ENCODE measurements around the gene EVPL.
A peak's percentile ranks its signal among the peaks of the same experiment; 100 is the strongest.
"Not testable (repeated sequence)": the region's sequence is repeated elsewhere in the genome, so short reads cannot be mapped to it uniquely, and the experiment has no call there.

The EVPL gene

DNA sequence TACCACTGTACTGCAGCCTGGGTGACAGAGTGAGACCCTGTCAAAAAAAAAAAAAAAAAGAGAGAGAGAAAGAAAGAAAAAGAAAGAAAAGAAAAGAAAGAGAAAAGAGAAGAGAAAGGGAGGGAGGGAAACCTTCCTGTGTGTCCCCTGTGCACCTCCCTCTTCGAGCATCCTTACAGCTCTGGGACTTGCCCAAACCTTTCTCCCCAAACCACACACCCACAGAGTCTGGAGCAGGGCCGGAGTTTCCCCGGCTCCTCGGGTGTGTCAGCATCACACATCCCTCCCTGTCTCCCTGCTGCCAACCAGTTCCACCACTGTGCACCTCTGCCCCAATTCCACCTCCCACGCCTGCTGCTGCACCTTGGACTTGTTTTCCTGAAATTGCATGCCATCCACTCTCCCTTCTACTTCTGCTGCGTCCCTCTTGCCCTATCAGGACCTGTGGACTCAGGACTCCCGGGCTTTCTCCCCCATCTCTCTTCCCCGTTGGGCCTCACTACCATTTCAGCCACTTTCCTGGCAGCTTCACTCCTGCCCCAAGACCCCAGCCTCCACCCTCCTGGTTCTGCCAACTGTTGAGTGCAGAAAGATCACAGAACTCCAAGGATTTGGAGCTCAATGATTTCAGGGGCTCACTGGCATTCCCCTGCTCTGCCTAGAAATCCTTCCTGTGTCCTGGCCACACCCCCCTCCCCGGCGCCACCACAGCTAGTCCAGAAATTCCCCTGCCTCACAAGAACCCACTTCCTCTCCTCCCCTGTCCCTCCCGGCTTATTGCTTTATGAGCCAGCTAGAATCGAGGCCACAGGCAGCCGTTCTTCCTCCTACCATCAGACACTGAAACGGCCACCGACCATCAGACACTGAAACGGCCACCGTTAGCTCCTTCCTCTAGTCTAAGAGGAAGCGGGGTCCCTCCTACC, 30.2 kb downstream of the EVPL start:
- peak in 1 of 14 donors; percentile 10 for DNase-seq

DNA sequence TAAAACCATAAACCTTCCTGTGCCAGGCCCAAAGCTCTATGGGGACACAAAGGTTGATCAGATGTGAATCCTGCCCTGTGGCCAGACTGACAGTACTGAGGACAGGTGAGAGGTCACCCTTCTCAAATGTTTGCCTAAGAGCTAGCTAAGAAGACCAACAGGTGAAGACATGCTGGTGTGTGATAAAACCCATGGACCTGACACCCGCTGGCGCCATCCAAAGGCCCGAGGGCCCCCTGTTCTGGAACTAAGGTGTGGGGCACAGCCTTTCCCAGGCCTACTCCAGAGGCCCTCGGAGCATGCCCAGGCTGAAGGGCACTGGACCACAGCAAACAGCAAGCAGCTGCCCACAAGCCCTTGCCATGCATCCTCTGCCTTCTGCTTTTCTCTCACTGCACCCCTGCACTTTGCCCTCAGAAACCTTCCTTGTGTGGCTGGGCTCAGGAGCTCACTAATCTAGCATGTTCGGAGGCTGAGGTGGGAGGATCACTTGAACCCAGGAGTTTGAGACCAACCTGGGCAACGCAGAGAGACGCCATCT, 31.7 kb downstream of the EVPL start:
- no peak for DNase-seq

DNA sequence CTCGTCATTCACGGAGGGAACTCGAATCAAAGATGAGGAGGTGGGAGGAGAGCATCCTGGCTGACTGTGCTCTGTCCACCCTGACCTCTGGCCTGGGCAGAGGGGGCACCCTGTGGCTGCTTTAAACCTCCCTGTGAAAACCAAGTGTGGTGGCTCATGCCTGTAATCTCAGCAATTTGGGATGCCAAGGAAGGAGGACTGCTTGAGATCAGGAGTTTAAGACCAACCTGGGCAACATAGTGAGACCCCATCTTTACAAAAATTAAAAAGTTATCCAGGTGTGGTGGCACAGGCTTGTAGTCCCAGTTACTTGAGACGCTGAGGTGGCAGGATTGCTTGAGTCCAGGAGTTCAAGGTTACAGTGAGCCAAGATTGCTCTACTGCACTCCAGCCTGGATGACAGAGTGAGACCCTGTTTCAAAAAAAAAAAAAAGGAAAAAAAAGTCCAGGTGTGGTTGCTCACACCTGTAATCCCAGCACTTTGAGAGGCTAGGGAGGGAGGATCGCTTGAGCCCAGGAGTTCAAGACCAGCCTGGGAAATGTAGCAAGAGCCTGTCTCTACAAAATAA, 32.2 kb downstream of the EVPL start:
- no peak for DNase-seq

DNA sequence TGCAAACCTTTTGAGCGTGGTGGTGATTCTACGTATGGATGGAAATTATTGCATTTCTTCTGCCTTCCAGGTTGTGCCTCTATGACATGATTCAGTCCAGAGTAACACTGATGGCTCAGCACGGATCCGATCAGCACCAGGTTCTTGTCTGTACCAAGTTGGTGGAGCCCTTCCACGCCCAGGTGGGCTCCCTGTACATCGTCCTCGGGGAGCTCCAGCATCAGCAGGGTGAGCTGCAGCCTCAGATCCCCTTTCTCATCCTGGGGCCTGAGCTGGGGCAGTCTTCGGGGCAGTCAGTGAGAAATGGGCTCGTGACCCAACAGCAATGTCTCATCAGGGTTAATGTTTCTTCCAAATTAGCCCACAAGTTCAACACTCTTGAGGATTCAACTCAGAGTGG, 35.7 kb downstream of the EVPL start:
- no peak for DNase-seq

DNA sequence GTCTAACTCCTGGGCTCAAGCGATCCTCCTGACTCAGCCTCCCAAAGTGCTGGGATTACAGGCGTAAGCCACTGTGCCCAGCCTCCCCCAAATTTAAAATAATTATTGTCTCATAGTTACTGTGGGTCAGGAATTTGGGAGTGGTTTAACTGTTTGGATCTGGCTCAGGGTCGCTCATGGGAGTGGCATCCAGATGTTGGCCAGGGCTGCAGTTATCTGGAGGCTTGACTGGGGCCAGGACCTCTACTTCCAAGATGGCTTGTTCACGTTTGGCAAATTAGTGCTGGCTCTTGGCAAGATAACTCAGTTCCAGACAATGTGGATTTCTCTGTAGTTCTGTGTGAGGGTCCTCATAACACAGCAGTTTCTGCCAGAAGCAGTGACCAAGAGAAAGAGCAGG, 40.1 kb downstream of the EVPL start:
- no peak for DNase-seq

DNA sequence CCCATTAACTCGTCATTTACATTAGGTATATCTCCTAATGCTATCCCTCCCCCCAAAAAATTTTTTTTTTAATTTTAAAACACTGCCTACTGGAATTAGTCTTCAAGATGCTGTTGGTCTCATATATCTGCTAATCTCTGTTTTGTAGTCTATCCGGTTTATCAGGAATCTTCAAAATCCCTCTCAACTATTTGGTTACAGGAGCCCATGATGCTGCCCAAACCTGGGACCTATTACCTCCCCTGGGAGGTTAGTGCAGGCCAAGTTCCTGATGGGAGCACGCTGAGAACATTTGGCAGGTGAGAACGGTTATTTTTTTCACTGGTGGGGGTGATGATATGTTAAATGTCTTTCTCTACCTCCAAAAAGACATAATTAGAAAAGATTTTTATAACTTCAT, 41.1 kb downstream of the EVPL start:
- DNase-seq = no peak

DNA sequence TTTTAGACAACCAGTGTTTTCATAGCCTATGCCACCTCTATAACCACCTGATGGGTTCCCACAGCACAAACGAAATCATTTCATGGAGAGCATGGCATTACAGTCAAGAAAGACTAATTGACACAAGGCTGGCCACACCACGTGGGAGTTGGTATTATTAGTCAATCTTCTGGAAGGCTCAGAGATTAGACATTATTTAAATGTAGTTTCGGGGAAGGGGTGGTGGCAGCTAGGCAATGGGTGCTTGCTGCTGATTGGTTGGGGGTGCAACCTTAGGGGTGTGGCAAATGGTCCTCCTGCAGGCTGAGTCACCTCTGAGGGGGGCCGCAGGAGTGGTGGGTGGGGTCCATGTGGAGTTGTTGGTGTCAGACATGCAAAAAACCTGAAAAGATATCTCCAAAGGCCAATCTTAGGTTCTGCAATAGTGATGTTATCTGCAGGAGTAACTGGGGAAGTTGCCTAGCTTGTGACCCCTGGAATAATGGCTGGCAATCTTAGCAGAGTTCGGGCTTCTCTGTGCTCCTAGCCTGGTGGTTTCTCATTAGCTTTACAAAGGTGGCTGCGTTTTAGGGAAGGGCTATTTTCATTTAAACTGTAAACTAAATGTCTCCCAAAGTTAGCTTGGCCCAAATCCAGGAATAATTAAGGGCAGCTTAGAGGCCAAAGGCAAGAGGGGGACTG, 43.5 kb downstream of the EVPL start:
- peak in 1 of 14 donors; percentile 24 for DNase-seq

DNA sequence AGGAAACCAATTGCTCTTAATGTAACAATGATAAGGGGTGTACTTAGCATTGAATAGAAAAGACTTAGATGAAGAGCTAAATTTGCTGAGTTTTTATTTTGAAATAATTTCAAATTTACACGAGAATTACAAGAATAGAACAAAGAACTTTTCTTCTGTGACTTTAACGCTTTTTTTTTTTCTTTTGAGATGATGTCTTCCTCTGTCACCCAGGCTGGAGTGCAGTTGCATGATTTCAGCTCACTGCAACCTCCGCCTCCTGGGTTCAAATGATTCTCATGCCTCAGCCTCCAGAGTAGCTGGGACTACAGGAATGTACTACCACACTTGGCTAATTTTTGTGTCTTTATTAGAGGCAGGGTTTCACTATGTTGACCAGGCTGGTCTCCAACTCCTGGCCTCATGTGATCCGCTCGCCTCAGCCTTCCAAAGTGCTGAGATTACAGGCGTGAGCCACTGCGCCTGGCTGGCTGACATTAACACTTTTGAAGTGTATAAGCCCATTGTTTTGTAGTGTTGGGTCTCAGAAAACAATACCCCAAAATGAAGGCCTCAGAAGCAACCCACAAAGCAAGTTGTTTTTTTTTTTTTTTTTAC, 46.0 kb downstream of the EVPL start:
- no peak for DNase-seq

DNA sequence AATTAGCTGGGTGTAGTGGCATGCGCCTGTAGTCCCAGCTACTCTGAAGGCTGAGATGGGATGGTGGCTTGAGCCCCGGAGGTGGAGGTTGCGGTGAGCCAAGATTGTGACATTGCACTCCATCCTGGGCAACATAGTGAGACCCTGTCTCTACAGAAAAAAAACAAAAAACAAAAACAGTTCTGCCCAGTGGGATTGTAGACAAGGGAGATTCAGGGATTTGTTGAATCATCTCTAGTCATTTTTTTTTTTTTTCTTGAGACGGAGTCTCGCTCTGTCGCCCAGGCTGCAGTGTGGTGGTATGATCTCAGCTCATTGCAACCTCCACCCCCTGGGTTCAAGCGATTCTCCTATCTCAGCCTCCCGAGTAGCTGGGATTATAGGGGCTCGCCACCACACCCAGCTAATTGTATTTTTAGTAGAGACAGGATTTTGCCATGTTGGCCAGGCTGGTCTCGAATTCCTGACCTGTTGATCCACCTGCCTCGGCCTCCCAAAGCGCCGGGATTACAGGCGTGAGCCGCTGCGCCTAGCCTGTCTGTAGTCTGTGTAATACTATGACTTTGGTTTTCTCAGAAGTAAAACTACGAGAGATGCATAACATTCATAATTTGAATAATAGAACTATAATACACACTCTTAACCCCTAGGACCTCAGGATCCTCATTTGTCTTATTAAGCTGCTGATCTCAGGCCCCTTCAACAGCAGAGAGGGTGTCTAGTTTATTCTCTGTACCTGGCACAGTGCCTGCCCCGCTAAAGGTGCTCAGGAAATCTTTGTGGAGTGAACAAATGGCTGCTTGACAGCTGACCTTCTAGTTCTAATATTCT, 46.7 kb downstream of the EVPL start:
- DNase-seq = no peak

DNA sequence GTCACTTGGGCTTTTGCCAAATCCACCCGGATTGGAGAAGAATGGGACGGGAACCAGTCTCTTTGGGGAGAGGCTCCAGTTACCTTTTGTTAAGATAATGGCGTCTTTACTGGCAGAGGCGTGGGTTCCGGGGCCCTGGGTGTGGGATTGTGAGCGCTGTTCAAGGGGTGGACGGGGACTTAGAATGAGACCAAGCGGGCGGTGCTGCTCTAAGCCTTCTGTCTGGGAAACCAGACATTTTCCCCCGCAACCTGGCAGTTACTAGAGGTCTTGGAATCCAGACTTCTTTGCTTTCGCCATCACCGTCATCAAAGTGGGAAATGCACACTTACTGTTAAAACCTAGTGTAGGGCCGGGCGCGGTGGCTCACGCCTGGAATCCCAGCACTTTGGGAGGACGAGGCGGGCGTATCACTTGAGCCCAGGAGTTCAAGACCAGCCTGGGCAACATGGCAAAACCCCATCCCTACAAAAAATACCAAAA, 47.4 kb downstream of the EVPL start:
- DNase-seq = no peak

DNA sequence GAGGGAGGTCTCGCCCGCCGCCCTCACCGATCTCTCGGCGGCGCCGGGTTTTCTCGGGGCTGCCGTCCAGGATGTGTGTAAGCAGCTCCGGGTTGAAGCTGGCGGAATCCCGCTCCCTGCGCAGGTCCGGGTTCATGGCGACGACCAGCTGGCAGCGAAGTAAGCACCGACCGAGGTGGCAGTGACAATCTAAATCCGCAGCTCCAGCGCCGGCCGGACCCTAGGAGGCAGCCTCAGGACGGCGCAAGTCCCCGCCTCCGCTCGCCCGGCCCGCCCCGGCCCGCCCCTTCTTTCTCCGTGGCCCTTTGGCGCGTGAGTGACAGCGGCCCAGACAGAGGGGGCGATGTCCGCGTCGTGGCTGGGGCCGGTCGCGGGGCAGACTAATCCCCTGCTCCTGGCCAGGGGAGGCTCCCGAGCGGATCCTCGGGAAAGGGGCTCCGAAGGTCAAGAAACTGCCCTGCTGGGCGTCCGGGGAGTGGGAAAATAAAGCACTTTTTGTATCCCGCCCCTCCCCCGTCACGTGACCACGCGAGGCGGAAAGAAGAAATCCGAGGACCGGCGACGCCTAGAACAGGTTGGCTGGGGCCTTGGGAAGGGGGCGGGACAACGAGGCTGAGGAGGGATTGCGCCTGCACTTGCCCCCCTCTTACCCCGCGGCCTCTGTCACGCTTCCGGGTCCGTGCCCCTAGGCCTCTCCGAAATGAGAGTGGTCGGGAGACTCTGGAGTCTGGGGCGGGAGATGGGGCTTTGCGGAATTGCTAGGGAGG, 48.0 kb downstream of the EVPL start, which contains the start of the genes ACOX1 and TEN1:
ACOX1 (minus strand) TSS at position 229 of the 767 bp plus-strand sequence; CDS start at position 136, 93 bp downstream.
TEN1 (plus strand) TSS at position 303 of the 767 bp plus-strand sequence. CDS start 6,953 bp downstream, outside the sequence.
- peak; percentile 75 to 99 (median 96) for DNase-seq

DNA sequence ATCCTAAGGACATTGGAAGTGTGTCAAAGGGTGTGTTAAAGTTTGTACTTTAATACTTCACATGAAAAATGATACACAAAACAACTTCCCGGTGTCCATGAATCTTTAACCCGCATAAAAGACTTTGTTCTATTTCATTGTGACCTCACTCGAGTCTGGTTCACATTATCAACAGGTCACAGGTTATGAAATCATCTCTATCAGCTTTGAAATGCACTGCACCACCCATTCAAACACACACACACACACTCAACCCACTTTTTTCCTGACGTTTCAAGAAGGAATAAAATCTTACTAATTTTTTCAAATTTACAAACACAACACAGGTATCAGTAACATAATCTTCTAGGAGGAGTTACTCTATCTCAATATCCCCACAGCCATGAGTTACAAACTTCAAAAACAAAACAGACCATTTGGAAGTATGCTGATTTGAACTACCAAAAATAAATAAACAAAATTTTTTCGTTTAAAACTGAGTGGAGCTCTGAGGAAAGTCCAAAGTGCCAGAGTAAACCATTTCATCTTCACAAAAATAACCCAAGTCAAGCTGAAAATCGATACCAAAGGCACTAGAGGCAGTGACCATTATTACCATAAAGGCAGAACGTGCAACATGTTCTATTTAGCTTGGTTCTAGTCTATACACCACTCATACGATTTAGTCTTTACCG, 50.8 kb downstream of the EVPL start:
- no peak for DNase-seq

DNA sequence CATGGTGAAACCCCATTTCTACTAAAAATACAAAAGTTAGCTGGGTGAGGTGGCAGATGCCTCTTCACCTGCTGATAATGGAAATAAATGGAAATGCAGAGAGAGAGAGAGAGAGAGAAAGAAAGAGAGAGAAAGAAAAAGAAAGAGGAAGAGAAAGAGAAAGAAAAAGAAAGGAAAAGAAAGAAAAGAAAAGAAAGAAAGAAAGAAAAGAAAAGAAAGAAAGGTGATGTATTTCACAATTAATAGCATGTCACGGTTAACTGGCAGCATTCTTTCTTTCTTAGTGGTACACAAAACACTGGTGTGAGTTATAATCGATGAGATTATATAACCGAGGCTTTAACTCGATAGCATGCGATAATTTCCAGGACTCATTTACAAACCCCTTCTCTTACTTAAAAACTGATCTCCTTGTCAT, 51.3 kb downstream of the EVPL start:
- no peak for DNase-seq

DNA sequence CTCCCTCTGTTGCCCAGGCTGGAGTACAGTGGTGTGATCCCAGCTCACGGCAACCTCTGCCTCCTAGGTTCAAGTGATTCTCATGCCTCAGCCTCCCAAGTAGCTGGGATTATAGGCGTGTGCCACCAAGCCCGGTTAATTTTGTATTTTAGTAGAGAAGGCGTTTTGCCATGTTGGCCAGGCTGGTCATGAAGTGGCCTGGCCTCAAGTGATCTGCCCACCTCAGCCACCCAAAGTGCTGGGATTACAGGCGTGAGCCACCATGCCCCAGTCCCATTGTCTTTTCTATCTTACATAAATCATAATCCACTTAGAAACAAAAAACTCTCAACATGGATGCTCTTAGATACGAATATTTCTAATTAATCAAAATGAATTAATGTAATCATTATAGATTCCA, 51.9 kb downstream of the EVPL start:
- DNase-seq = not testable (repeated sequence)

DNA sequence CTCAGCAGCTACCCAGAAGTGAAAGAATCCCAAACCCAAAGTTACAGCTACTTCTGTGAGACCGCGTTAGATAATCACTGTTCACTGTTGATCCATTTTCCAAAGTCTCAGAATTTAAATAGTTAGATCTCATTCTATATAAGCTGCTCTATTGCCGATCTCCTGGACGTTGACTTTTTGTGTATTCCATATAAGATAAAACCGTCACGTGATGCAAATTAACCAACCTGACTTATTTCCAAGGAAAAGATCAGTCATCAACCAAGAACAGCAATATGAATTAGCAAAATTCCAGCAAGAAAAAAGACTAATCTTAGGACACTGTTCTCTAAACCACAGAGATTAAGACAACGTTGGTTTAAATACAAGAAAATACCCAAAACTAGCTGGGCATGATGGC, 56.5 kb downstream of the EVPL start:
- no peak for DNase-seq

DNA sequence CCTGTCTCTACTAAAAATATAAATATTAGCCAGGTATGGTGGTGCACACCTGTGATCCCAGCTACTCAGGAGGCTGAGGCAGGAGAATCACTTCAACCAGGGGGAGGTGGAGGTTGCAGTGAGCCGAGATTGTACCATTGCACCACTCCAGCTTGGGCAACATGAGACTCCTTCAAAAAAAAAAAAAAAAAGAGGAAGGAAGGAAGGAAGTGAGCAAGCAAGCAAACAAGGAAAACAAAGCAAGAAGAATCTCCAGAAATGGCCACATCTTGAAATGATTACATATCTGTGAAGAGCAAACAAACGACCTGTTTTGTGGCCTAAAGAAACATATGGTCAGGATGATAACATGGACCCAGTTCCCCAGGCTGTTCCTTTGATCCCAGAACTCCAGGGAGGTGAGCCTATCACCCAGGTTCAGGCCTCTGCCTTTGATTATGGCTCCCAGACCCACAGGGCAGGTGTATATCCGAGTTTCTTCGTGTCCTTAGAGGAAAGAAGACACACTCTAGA, 57.0 kb downstream of the EVPL start:
- no peak for DNase-seq

DNA sequence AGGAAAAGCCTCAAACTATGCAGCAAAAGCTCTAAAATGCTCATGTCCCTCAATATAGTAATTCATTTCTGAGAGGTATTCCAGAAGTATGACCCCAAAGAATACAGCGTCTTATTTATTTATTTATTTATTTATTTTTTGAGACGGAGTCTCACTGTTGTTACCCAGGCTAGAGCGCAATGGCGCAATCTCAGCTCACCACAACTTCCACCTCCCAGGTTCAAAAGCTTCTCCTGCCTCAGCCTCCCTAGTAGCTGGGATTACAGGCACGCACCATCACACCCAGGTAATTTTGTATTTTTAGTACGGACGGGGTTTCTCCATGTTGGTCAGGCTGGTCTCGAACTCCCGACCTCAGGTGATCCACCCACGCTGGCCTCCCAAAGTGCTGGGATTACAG, 58.1 kb downstream of the EVPL start:
- not testable (repeated sequence) for DNase-seq

DNA sequence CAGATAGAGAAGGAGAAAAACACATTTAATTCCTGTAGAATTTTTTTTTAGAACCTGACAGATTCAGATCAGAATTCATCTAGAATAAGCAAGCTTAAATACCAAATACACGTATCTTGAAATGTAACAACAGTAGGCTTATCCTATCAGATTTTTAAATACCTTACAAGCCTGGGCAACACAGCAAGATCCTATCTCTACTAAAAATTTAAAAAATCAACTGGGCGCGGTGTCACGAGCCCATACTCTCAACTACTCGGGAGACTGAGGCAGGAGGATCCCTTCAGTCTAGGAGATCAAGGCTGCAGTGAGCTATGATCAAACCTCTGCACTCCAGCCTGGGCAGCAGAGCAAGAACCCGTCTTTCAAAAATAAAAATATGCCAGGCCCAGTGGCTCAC, 61.6 kb downstream of the EVPL start:
- no peak for DNase-seq

DNA sequence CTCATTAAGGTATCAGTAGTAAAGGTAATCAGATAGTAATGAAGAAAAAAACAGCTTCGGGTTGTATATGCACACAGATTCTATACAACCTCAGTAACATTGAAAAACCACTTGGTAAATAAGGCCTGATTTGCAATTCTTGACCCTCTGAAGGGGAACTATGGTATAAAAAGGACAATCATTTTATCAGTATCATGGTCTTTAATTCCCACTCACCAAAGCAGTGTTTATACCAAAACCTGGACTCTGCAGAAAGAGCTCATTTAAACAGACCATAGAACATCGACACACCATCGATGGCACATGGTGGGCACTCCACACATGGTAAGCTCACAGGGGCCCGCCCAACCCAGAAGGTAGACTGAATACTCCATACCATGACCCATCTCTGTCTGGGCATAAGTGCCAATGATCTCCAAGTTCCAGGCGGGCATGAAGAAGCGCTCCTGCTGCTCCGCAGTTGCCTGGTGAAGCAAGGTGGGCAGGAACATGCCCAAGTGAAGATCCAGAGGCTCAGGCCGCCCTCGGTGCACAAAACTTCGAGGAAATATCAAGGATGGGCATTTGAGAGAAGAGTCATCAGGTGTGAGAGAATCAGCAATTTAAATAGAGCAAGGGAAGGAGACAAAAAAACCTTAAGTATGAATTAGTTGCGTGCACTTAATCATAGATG, 67.1 kb downstream of the EVPL start:
- no peak for DNase-seq
